Fibroblast of upper back skin (primary cell): ENCODE data around the gene CRYBG1.

Source experiments
- DNase-seq: peaks from one replicate; pipeline ENCODE4 v3.0.0-alpha.2; 2013

CRYBG1 gene

GRCh38 chr6:106360410-106360988 is at the start of gene CRYBG1:
Gene CRYBG1 (plus strand): TSS chr6:106360717. CDS start chr6:106360909, 192 bp downstream.
- DNase-seq, result no peak

- peak; percentile 32 for DNase-seq
Observed at GRCh38 chr6:106315765-106316374, 44.6 kb upstream of the CRYBG1 start.

GRCh38 chr6:106316375-106316766 is 44.1 kb upstream of the CRYBG1 start:
- no peak for DNase-seq

GRCh38 chr6:106318061-106318460 is 42.5 kb upstream of the CRYBG1 start:
- DNase-seq, result no peak

GRCh38 chr6:106318851-106319250 is 41.7 kb upstream of the CRYBG1 start:
- DNase-seq, result no peak

GRCh38 chr6:106321940-106322339 is 38.6 kb upstream of the CRYBG1 start:
- DNase-seq, result no peak

- DNase-seq, result no peak
Observed at GRCh38 chr6:106324726-106325335, 35.7 kb upstream of the CRYBG1 start.

GRCh38 chr6:106325336-106326178 is 35.0 kb upstream of the CRYBG1 start, which contains the start of gene ATG5:
Gene ATG5 (minus strand): TSS chr6:106325760. CDS start chr6:106316208, 9,552 bp downstream.
- DNase-seq, result peak; percentile 99

- peak; percentile 48 for DNase-seq
Observed at GRCh38 chr6:106334646-106335448, 25.7 kb upstream of the CRYBG1 start.

- peak; percentile 77 for DNase-seq
Observed at GRCh38 chr6:106339334-106340029, 21.0 kb upstream of the CRYBG1 start.

- no peak for DNase-seq
Observed at GRCh38 chr6:106347219-106347618, 13.3 kb upstream of the CRYBG1 start.

- no peak for DNase-seq
Observed at GRCh38 chr6:106356378-106356777, 4.1 kb upstream of the CRYBG1 start.

- no peak for DNase-seq
Observed at GRCh38 chr6:106359959-106360409, 533 bp upstream of the CRYBG1 start.

GRCh38 chr6:106360989-106361430 is 493 bp downstream of the CRYBG1 start:
- no peak for DNase-seq

- peak; percentile 13 for DNase-seq
Observed at GRCh38 chr6:106363401-106364138, 3.1 kb downstream of the CRYBG1 start.

GRCh38 chr6:106369739-106370138 is 9.2 kb downstream of the CRYBG1 start:
- DNase-seq, result no peak

- DNase-seq, result no peak
Observed at GRCh38 chr6:106370639-106371038, 10.1 kb downstream of the CRYBG1 start.

GRCh38 chr6:106372838-106373501 is 12.5 kb downstream of the CRYBG1 start:
- no peak for DNase-seq

- no peak for DNase-seq
Observed at GRCh38 chr6:106373502-106374239, 13.2 kb downstream of the CRYBG1 start.
